Suprapubic skin (tissue), 4 donors: Measurements from ENCODE around the gene HSPBAP1. TPM values are rescaled to one million over a fixed set of nuclear protein-coding genes. Genes with fewer than 3 reads are reported as not detected.

ENCODE experiments used
- DNase-seq, 2 donors: peaks; one replicate each; pipeline ENCODE4 v3.0.0-alpha.2; 2019; ENCODE audit warnings: low spot score in 2 of 2
- H3K27ac ChIP-seq: fragments of 200-600 bp; sonication (generic); one replicate; pipeline ENCODE4 v1.5.1; 2019
- H3K27me3 ChIP-seq: fragments of 200-600 bp; sonication (generic); one replicate; pipeline ENCODE4 v1.5.1; 2019
- H3K36me3 ChIP-seq: fragments of 200-600 bp; sonication (generic); one replicate; pipeline ENCODE4 v1.5.1; 2019
- H3K4me1 ChIP-seq: fragments of 200-600 bp; sonication (generic); one replicate; pipeline ENCODE4 v1.5.1; 2019
- H3K4me3 ChIP-seq: fragments of 200-600 bp; sonication (generic); one replicate; pipeline ENCODE4 v1.5.1; 2019; ENCODE audit warnings: mild to moderate bottlenecking
- H3K9me3 ChIP-seq: fragments of 200-600 bp; sonication (generic); one replicate; pipeline ENCODE4 v1.5.1; 2019
- EP300 ChIP-seq: sonication (generic); formaldehyde crosslinking; IDR thresholded peaks from one replicate; pipeline ENCODE4 v1.6.1; 2017; ENCODE audit warnings: antibody characterized with exemption
- POLR2A ChIP-seq, 2 donors: fragments of 450-650 bp; IDR thresholded peaks; one replicate each; pipeline ENCODE4 v1.6.1; 2017; ENCODE audit warnings: antibody characterized with exemption in 2 of 2, mild to moderate bottlenecking in 2 of 2, moderate library complexity in 2 of 2
- POLR2AphosphoS5 ChIP-seq, 3 donors: sonication (generic); formaldehyde crosslinking; IDR thresholded peaks; one replicate each; pipeline ENCODE4 v1.6.1; 2017; ENCODE audit warnings: antibody characterized with exemption in 3 of 3
- WGBS: methylation state at CpG from one replicate; pipeline ENCODE4 v1.1.5; 2018; 5-methylcytosine and 5-hydroxymethylcytosine counted together
- total RNA-seq, 4 donors: library from RNA; depleted of rRNA; stranded (reverse); fragments of >200 nt; gene quantifications; one replicate each; pipeline ENCODE4 v1.1.0, GENCODE V29; 2016
- TF ChIP-seq, protein P1 (sequence below), 2 donors: fragments of 200-600 bp in 1 of 2; fragments of 450-650 bp in 1 of 2; sonication (generic) in 1 of 2; IDR thresholded peaks; one replicate each; pipeline ENCODE4 v1.5.1; 2016 to 2019; ENCODE audit warnings: antibody characterized with exemption in 2 of 2, mild to moderate bottlenecking in 1 of 2, moderate library complexity in 1 of 2

Gene HSPBAP1
- total RNA-seq, 4 donors from 2014 or later, result 8.8 to 32.8 (median 15.7) TPM

DNA sequence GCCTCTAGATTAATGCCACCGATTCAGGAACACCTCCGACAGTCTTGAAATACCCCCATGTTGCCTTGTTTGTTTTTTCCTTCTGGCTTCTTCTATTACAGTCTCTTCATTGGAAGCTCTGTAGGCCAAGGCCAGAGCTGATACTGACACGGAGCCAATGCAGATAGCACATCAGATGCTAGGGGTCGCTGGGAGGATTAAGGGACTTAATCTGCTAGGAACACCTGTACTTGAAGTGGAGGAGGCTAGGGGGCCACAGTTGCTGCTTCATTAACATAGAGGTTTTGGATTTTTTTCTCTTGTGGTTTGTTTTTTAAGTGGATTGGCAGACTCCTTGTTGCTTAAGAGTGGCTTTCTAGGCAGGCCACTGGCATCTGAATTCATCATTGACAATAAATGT lies 63.4 kb downstream of the HSPBAP1 start:
- no peak for DNase-seq
- 90% methylated on average over 4 of the region's 4 CpGs for WGBS
- no peak overlapping the region for H3K4me3 ChIP-seq
- H3K9me3 ChIP-seq, result no peaks in the 10 kb centered on the region
- H3K27ac ChIP-seq, result no peak overlapping the region
- H3K36me3 ChIP-seq, result peaks cover 4% of the 10 kb centered on the region
- H3K4me1 ChIP-seq, result no peaks in the 10 kb centered on the region
- H3K27me3 ChIP-seq, result no peaks in the 10 kb centered on the region
- no peak for TF ChIP-seq EP300
- TF ChIP-seq POLR2A (IDR thresholded peaks at IDR 0.05), result no peak
- no peak for TF ChIP-seq POLR2AphosphoS5 (IDR thresholded peaks at IDR 0.05)
- TF ChIP-seq, protein P1, sequence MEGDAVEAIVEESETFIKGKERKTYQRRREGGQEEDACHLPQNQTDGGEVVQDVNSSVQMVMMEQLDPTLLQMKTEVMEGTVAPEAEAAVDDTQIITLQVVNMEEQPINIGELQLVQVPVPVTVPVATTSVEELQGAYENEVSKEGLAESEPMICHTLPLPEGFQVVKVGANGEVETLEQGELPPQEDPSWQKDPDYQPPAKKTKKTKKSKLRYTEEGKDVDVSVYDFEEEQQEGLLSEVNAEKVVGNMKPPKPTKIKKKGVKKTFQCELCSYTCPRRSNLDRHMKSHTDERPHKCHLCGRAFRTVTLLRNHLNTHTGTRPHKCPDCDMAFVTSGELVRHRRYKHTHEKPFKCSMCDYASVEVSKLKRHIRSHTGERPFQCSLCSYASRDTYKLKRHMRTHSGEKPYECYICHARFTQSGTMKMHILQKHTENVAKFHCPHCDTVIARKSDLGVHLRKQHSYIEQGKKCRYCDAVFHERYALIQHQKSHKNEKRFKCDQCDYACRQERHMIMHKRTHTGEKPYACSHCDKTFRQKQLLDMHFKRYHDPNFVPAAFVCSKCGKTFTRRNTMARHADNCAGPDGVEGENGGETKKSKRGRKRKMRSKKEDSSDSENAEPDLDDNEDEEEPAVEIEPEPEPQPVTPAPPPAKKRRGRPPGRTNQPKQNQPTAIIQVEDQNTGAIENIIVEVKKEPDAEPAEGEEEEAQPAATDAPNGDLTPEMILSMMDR (IDR thresholded peaks at IDR 0.05), result no peak

DNA sequence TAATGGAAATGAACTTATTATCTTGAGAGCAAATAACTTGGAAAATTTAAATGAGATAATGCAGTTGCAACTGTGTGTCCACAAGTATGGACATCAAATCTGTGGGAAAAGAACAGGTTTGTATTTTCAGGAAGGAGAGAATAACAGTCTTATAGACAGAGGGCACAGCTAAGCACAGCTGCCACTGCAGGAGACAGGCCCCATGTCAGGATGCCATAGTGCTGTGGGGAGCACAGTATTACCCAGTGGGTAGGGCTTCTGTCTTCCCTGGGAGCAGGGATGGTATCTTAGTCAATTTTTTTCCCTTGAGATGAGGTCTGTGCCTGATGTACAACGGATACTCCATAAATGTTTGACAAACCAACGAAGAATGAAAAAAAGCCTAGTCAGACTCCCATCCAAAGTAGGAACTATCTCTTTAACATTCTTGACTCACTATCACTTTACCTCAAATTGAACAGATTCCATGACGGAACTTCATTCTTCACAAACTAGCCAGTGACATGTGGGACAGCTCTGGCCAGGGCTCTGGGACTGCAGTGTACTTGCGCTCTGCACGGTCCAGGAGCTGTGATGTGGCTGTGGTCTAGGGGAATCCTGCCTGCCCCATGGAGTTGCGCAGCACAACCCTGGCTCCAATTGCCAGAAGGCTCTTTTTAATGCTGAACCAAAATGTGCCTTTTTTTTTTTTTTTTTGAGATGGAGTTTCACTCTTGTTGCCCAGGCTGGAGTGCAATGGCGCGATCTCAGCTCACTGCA lies 64.7 kb downstream of the HSPBAP1 start:
- DNase-seq, result no peak
- Histone ChIP-seq H3K4me1 (no peaks in the 10 kb centered on the region), H3K4me3 (no peak overlapping the region), H3K27ac (no peak overlapping the region), H3K27me3 (no peaks in the 10 kb centered on the region), H3K9me3 (no peaks in the 10 kb centered on the region), H3K36me3 (peaks cover 4% of the 10 kb centered on the region)
- TF ChIP-seq, protein P1 (IDR thresholded peaks at IDR 0.05), result no peak
- no peak for TF ChIP-seq POLR2AphosphoS5 (IDR thresholded peaks at IDR 0.05)
- no peak for TF ChIP-seq EP300
- 95% methylated on average over 8 of the region's 8 CpGs for WGBS

DNA sequence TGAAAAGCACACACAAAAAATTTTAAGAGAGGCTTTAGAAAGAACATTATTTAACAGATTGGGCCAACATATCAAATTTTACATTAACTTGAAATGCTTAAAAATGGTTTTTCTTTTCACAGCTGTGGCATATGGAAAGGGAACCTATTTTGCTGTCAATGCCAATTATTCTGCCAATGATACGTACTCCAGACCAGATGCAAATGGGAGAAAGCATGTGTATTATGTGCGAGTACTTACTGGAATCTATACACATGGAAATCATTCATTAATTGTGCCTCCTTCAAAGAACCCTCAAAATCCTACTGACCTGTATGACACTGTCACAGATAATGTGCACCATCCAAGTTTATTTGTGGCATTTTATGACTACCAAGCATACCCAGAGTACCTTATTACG lies 65.4 kb downstream of the HSPBAP1 start:
- WGBS, result 89% methylated on average over 3 of the region's 3 CpGs
- no peak for TF ChIP-seq EP300
- TF ChIP-seq, protein P1 (IDR thresholded peaks at IDR 0.05), result no peak
- no peak for TF ChIP-seq POLR2A (IDR thresholded peaks at IDR 0.05)
- peaks cover 4% of the 10 kb centered on the region for H3K36me3 ChIP-seq
- H3K4me1 ChIP-seq, result no peaks in the 10 kb centered on the region
- DNase-seq, result no peak
- no peak overlapping the region for H3K27ac ChIP-seq
- no peak overlapping the region for H3K4me3 ChIP-seq
- H3K27me3 ChIP-seq, result no peaks in the 10 kb centered on the region
- H3K9me3 ChIP-seq, result no peaks in the 10 kb centered on the region

DNA sequence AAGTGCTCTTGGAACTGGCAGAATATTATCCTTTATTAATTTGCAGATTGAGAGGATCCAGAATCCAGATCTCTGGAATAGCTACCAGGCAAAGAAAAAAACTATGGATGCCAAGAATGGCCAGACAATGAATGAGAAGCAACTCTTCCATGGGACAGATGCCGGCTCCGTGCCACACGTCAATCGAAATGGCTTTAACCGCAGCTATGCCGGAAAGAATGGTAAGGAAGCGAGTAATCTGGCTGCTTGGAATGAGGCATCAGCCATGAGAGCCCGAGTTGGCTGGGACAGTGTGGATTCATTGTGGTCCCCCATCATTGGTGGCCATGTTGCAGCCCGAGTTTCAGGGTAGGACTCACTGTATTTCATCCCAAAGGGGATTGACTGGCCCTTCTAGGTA lies 65.9 kb downstream of the HSPBAP1 start:
- DNase-seq, result no peak
- 91% methylated on average over 9 of the region's 9 CpGs for WGBS
- H3K9me3 ChIP-seq, result no peaks in the 10 kb centered on the region

DNA sequence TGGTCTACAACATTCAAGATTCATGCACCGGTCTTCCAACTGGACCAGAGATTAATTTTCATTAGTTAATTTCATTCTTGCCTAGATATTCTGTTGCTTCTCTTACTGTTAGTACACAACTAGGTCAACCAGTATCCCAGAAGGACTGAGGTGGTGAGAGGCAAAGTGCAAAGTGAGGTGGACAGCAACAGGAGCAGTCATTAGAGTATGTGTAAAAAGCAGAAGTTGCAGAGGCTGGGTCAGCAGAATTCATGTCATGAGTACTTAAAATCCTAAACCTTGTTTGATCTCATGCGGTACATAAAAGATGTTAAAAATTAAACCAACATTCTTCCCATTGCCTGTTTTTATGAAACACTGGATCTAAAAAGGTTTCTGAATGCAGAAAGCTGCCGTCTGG lies 66.3 kb downstream of the HSPBAP1 start:
- TF ChIP-seq EP300, result no peak
- no peak for TF ChIP-seq POLR2A (IDR thresholded peaks at IDR 0.05)
- no peak for TF ChIP-seq POLR2AphosphoS5 (IDR thresholded peaks at IDR 0.05)
- Histone ChIP-seq H3K4me3 (no peak overlapping the region), H3K27ac (no peak overlapping the region), H3K27me3 (no peaks in the 10 kb centered on the region), H3K36me3 (peaks cover 8% of the 10 kb centered on the region), H3K9me3 (no peaks in the 10 kb centered on the region), H3K4me1 (no peaks in the 10 kb centered on the region)
- WGBS, result 86% methylated on average over 3 of the region's 3 CpGs
- DNase-seq, result no peak

More for the DNA sequence above, 65.9 kb downstream of the HSPBAP1 start:
- H3K4me3 ChIP-seq, result no peak overlapping the region
- H3K36me3 ChIP-seq, result peaks cover 6% of the 10 kb centered on the region
- no peaks in the 10 kb centered on the region for H3K27me3 ChIP-seq
- no peaks in the 10 kb centered on the region for H3K4me1 ChIP-seq
- H3K27ac ChIP-seq, result no peak overlapping the region
- TF ChIP-seq POLR2A (IDR thresholded peaks at IDR 0.05), result no peak
- TF ChIP-seq POLR2AphosphoS5 (IDR thresholded peaks at IDR 0.05), result no peak
- TF ChIP-seq, protein P1 (IDR thresholded peaks at IDR 0.05), result no peak
- no peak for TF ChIP-seq EP300

DNA sequence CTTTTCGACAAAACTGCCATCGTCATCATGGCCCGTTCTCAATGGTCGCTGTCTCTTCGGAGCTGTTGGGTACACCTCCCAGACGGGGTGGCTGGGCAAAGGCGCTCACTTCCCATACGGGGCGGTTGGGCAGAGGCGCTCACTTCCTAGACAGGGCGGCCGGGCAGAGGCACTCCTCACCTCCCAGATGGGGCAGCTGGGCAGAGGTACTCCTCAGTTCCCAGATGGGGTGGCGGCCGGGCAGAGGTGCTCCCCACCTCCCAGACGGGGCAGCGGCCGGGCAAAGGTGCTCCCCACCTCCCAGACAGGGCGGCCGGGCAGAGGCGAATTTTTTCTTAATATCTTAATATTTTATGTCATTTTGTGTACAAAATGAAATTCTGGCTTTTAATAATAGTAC lies 68.5 kb downstream of the HSPBAP1 start:
- Histone ChIP-seq H3K9me3 (no peaks in the 10 kb centered on the region), H3K36me3 (peaks cover 7% of the 10 kb centered on the region), H3K27me3 (no peaks in the 10 kb centered on the region), H3K27ac (no peak overlapping the region), H3K4me3 (no peak overlapping the region), H3K4me1 (no peaks in the 10 kb centered on the region)
- TF ChIP-seq POLR2A (IDR thresholded peaks at IDR 0.05) (no peak), EP300 (no peak)
- TF ChIP-seq, protein P1 (IDR thresholded peaks at IDR 0.05), result no peak
- no peak for DNase-seq
- 97% methylated on average over 20 of the region's 20 CpGs for WGBS
